Islet precursor cell (in vitro differentiated cells): ENCODE data around the gene R3HDM2.
"Not testable (repeated sequence)": the region's sequence is repeated elsewhere in the genome, so short reads cannot be mapped to it uniquely, and the experiment has no call there.

ENCODE experiments used
- DNase-seq: peaks from one replicate; pipeline ENCODE4 v3.0.0-alpha.2; 2018

The R3HDM2 gene

DNA sequence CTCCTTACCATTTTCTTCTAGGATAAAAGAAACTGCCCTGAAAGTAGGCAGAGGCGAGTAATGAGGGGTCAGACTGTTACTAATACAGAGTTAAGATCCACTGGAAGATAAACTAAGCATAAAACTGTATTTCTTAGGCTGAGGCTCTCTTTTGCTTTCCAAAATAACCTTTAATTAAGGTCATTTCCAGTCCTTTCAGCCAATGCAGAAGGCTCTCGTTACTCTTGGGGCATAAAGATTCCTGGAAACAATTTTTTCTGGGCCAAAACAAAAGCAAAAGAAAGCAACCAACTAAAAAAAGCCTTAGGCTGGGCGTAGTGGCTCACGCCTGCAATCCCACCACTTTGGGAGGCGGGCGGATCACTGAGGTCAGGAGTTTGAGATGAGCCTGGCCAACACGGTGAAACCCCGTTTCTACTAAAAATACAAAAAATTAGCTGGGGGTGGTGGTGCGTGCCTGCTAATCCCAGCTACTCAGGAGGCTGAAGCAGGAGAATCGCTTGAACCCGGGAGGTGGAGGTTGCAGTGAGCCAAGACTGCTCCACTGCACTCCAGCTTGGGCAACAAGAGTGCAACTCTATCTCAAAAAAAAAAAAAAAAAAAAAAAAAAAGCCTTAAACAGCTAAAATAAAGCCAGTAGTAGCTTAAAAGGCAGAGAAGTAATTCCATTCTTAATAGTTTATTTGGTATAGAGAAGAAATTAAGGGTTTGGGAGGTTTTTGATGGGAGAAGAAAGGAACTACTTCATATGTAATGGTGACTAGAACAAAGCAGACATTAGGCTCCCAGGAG is 111.0 kb downstream of the R3HDM2 start:
- no peak for DNase-seq

DNA sequence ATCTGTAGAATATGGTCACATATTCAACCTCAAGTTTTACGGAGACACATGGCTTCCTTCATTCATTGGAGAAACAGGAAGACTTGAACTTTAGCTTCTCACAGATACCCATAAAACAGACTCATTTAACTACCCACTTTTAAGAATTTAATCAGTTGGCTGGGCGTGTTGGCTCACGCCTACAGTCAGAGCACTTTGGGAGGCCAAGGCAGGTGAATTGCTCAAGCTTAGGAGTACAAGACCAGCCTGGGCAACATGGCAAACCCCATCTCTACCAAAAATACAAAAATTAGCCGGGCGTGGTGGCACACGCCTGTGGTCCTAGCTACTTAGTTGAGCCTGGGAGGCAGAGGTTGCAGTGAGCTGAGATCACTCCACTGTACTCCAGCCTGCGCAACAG is 115.2 kb downstream of the R3HDM2 start:
- DNase-seq: no peak

DNA sequence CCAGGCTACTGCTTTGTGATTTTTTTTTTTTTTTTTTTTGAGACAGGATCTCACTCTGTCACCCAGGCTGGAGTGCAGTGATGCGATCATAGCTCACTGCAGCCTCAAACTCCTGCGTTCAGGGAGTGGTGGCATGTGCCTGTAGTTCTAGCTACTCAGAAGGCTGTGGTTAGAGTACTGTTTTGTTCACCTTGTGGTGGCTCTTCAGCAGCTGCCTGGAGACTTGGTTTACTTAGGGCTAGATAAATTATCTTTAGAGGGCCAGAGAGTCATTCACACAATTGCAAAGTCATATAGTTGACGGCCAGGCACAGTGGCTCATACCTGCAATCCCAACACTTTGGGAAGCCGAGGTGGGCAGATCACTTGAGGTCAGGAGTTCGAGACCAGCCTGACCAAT is 118.6 kb downstream of the R3HDM2 start:
- DNase-seq: not testable (repeated sequence)

DNA sequence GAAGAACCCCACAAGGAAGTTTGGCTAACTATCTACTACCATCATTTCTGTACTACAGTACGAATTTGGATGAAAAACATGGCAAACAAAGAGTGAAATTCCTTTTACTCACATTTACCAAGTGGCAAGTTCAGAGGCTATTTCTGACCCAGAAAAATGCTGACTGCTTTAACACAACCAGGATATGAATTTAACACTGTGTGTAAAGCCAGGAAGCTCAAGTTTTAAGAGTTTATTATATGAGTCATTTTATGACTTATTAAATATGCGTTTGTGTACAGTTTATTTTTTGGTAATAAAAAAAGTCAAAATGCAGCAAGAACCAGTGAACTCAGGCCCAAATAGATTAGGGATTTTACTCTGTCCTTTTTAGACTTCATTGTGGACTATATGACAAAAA is 121.4 kb downstream of the R3HDM2 start:
- DNase-seq: no peak

DNA sequence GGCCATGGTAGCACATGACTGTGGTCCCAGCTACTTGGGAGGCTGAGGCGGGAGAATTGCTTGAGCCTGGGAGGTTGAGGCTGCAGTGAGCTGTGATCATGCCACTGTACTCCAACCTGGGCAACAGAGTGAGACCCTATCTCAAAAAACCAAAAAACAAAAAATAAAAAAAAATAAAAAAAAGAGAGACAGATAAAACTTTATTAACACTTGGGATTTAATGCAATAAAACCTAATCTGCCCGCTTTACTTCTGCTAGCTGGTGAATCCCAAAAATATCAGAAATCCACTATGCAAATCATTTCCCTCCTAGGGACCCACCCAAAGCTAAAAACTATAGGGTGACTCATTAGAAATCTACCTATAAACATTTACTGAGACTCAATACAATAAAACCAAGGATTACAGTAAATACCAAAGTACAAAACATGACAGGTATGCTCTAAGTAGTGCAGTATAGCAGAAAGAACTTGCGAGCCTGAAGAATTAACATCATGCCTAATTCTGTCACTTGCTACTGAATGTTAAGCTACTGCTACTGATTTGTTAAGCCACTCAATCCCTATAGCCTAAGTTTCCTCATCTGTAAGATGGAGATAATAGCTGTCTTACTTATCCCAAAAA is 129.8 kb downstream of the R3HDM2 start:
- DNase-seq: no peak

DNA sequence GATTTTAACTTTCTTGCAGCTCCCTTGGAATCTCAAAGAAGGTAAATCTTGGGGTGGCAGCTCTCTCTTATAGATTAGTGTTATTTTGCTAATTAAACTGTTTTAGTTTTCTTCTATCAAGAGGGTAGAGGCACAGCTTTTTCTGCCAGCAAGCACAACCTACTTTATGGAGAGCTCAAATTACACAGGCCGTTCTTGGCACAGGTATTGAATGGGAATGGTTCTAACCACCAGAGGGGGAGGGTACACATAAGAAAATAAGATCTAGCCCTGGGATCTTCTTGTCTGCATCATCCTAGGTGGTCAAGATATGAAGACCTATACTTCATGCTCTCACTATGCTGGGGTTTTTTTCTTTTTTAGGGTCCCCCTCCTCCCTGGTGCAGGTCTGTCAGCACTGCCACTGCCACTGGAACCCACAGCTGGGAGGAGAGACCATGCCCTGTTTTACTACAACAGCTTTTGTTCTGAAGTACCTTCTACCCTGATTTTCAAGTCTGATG is 131.3 kb downstream of the R3HDM2 start:
- DNase-seq: no peak

DNA sequence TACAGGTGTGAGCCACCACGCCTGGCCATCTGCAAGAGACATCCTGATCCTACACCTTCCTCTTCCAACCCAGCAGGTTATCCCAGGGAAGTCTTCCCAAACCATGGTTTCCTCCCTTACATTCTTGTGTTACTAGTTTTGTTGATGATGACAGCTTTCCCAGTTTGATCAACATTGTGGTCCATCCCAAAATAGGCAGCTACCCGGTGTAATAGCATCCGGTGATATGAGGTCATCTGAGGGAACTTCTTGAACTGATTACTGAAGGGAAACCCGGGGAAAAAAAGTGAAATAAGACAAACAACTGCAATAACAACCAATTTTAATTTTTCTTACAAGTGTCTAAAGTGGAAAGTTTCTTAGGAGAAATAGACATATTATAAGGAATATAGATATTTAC is 134.6 kb downstream of the R3HDM2 start:
- no peak for DNase-seq

DNA sequence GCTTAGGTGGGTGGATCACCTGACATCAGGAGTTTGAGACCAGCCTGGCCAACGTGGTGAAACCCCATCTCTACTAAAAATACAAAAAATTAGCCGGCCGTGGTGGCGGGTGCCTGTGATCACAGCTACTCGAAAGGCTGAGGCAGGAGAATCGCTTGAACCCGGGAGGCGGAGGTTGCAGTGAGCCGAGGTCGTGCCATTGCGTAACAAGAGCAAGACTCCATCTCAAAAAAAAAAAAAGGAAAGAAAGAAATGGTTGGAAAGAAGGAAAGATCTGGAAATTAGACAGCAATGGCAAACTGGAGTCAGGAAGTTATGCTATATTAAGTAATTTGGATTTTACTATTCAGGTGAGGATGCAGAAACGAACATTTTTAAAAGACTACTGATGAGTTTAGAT is 148.8 kb downstream of the R3HDM2 start:
- DNase-seq: not testable (repeated sequence)

DNA sequence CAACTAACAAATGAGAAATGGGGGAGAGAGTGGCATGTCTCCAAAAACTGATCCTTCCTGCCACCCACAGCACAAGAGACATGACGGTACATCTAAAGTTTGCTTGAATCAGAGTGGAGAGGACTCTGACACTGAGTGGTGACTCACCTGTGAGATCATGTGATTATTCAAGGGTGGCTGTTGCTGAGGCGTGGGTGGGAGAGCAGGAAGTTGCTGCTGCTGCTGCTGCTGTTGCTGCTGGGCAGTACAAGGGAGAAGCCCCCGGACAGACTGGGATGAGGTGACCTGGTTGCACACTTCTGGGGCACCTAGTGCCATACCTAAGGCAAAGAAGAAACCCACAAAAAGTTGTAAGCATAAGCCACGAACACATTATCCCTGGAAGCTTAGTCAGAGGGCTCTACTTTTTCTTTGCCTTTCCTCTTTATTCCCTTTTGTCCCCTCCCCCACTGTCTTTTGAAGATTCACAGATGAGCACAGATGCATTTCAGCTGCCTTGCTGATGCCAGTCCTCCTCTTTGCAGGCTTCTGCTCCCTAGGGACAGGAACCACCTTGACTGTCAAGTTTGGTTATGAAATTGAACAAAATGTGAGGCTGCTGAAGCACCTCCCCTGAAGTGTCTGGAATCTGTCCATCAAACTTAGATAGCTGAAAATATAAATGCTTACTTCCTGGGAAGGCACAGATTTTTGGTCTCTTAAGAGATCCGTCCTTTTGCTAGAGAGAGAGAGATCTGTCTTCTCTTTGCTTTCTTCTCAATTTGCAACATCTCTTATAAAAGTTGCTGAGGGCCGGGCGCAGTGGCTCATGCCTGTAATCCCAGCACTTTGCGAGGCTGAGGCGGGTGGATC is 150.4 kb downstream of the R3HDM2 start:
- DNase-seq: peak; percentile 97

DNA sequence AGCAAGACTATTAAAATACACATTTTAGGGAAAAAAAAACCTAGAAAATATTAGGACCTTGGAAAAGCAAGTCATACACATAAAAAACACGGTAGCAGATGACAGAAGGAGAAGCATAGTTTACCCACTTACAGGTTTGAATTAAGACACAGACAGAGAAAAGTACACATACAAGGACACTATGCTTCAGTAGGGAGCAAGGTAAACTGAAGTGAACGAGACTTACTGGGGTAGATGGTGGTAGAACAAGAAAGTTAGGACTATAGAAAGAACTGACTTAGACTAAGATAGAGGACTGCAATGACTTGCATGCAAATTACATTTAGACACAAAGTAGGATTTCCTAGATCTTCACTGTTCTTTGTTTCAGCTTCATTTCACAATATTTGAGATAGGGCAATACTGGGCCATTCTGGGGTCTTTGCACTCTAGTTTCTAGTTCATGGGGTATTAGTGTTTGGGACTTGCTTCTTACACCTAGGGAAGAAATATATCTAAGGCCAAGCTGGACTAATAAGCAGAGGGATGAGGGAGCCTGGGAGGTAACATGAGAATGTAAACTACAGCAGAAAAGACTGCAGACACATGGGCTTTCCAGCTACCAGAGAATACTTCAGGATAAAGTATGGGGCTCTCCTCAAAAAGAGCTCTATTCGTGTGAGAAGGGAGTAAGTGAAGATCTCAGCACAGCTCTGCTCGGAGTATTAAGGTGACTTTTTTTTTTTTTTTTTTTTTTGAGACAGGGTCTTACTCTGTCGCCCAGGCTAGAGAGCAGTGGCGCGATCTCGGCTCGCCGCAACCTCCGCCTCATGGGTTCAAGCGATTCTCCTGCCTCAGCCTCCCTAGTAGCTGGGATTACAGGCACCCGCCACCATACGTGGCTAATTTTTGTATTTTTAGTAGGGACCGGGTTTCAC is 152.1 kb downstream of the R3HDM2 start:
- DNase-seq: no peak

DNA sequence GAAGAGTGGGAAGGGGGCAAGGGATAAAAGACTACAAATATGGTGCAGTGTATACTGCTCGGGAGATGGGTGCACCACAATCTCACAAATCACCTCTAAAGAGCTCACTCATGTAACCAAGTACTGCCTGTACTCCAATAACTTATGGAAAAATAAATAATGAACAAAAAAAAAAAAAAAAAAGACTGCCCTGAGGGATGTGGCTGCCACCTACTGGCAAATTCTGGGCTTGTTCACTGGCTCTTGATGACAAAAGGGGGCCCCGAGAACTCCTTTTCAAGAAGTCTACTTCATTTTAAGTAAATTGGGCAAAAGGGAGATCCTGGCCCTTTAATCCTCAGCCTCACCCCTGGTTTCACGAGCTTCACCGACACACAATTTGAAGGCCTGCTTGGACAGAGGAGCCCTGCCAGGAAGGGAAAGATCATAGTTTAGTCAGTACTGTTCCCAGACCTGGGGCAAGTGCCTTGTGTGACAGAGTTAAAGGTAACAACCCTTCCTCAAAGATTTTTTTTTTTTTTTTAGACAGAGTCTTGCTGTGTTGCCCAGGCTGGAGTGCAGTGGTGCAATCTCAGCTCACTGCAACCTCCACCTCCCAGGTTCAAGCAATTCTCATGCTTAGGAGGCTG is 153.8 kb downstream of the R3HDM2 start:
- DNase-seq: no peak

DNA sequence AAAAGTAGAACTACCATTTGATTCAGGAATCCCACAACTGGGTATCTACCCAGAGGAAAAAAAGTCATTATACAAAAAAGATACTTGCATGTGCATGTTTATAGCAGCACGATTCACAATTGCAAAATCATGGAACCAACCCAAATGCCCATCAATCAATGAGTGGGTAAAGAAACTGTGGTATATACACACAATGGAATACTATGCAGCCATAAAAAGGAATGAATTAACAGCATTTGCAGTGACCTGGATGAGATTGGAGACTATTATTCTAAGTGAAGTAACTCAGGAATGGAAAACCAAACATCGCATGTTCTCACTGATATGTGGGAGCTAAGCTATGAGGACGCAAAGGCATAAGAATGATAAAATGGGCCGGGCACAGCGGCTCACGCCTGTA is 154.6 kb downstream of the R3HDM2 start:
- DNase-seq: not testable (repeated sequence)

DNA sequence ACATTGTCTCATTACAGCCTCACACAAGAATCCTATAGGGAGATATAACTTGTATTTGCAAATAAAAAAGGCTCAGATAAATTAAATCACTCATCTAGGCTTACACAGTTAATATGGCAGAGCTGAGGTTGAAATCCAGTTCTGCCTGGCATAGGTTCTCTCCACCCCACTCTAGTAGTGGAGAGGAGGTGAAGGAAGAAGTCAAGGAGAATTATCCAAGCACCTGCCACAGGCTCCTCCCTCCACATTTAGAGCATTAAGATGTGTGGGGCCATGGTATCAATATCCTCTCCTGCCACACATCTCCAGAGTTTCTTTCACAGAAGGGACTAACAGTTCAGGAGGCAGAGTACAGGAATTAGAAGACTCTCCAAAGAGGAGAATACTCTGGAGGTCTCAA is 157.3 kb downstream of the R3HDM2 start:
- no peak for DNase-seq

DNA sequence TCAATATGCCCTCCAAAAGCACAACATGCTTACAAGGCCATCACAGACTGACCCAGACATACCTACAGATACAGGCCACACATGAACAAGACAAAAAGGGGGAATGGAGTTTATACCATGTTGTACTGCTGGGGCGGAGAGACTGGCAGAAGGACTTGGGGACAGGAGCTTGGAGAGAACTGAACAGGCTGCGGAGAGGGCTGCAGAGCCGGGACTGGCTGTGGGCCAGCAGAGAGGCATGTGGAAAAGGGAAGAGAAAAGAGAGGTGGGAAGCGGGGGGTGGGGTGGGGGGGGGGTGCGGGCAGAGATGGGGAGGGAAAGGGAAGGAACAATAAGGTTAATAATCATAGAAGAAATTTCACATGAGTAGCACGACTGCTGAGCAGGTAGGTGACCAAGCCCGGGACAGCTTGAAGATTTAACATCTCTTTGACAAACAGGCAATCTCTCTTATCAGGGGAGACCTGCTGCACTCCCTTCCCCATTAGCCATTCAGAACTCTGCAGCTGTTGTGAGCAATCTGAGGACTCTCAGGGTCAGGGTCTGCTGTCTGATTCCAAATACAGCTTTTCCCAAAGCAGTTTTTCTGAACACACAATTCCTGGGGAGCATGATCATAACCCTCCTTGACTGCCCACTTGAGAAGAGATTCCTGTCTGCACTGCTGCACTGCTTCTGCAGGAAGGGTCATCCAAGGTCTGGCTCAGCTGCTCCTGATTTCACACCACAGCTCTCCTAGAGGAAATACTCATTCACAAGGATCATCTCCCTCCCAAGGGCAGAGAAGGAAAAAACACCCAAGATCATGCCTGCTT is 158.3 kb downstream of the R3HDM2 start:
- DNase-seq: no peak

DNA sequence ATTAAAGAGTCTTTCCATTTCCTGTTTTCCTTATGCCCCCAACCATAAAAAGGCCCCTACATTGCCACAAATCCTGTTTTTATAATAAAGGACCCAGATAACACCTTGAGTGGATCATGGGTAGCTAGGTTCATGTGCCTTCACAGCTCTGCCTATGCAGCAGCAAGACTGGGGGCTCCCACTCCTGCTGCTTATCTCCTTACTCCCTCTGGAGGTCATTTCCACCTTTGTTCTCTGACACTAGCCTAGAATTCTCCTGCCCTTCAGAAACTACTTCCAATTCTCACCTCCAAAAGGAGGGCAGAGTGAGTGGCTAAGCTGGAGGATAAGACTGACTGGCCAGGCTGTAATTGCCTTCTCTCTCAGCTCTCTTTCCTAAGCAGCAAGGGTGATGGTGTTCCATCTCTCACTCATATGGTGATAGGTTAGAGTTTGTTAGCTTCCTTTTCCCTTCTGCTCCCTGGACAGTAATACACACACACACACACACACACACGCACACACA is 159.8 kb downstream of the R3HDM2 start:
- DNase-seq: no peak

DNA sequence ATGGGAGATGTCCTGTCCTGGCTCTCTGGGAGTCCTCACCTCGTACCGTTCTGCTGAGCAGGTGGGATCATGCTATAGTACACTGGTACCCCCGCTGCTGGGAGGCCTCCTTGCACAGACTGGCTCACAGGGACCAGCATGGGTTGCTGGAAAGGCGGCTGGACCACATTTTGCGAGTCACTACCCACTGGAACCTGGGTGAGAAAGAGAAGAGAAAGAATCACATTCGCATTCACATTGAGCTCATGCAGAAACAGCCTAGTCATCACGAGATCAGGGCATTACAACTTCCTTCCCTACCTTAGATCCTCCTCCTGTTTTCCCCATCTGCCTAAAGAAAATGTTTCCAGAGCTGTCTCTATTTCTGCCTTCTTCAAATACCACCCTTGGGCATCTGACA is 162.6 kb downstream of the R3HDM2 start:
- no peak for DNase-seq

DNA sequence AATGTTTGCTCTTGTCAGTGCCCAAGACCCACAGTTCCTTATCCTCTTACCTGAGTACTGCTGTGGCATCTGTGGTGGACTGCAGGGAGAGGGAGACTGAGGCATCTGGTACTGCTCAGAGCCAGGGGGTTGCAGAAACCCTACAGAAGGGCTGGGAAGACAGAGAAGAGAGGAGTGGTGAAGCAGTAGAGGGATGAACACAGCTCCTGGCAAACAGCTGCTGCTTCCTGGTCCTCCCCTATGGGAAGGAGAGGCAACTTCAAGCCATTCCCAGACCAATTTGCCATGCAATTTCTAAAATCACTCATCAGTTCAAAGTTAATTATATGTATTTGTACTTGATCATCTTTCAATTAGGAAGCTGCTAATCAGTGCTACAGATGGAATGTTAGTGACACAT is 164.2 kb downstream of the R3HDM2 start:
- no peak for DNase-seq

DNA sequence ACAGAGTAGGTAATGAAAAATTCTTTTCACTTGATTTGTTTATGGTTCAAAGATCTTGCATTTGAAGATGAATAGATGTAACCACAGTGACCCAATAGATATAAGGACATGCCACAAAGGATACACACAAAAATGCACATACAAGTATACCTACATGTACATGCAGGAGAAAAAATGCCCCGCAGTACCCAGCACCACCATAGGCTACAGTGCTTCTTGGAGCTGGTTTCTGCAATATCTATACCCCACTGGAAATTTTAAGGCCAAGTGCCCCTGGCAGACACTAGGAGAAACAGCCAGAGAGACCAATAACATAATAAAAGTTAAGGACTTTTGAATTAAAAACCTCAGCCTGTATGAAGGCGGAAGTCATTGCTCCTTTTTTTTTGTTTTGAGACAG is 167.7 kb downstream of the R3HDM2 start:
- no peak for DNase-seq

DNA sequence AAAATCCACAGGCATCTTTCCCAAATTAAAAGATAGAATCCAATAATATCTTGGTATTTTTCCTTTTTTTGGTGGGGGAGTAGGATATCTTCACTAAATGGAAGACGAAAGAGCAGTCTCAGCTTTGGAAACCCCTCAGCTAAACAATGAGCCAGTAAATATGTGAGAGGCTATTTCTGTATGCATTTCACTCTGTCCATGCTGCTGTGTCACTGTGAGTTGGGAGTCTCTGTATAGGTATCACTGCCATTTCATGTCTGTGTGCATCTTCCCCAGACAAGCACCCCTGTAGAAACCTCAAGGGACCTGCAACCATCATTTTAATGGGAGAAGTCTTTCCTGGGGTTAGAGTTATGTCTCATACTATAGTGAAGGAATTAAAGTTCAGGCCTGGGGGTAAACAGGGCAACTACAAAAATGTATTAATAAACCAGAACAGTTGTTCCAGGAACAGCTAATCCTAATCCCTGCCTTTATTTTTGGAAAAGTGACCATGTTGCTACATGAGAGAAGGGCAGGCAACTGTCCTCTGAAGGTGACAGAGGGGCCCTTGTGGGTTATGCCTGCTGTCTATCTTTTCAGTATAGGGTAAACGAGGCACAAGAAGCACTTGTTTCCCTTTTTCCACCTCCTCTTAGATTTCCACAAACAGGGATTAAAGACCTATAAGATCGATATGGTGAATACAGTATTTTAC is 168.6 kb downstream of the R3HDM2 start:
- no peak for DNase-seq

DNA sequence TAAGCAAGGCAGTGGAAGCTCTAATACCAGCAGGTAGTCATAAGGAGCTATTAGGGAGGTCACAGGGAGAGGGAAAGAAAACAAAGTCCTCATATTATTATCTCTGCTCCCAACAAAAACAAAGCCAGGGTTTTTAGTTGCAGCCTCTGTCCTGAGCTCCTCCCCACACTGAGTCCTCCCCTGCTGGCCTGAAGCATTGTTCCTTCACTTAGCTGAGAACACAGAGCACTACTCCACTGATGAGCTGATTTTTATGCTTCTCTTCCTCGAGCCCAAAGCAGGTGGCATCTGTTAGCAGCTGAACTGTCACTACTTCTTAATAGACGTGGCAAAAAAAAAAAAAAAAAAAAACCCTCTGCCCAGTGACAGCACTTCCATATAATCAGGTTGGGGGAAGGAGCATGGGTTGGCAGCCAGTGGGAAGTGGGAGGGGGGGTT is 169.4 kb downstream of the R3HDM2 start:
- no peak for DNase-seq
